ENCODE results near the gene NDUFA8.

The NDUFA8 gene

DNA sequence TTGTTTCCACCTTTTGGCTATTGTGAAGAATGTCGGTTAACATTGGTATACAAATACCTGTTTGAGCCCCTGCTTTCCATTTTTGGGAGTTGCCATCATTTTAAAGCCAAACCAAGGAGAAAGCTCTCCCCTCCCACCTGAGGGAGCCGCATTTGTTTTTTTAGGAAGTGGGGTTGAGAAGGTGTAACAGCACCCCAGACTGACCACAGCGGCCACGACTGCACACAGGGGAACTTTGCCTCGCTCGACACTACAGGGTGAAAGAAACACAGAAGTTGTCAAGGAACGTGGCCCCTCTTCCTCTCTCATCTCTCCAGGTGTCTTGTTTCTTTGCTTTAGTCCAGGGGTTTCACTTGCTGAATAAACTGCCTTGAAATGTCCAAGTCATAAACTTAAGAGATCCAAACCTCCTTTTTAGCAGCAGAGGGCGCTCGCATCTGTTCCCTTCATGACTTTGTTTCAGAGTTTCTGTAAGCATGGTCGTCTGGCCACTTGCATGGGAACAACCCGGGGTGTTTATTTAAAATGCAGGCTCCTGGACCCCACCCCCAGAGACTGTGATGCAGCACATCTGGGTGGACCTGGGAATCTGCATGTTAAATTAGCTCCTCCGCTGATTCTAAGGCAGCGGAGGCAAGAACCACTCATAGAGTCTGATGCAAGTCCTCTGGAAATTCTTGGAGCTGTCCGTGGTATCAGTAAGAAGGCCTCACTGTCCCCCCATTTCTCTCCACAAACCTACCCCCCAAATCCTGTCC, 64.4 kb downstream of the NDUFA8 start:
- peak; percentile 30 for DNase-seq
